Cardiac fibroblast (primary cell): Measurements from ENCODE around the gene B3GALNT2.

Experiments
- DNase-seq, 2 donors: peaks; one replicate each; pipeline versions ENCODE4 v3.0.0 to v3.0.0-alpha.2; 2010; ENCODE audit warnings: low read depth in 2 of 2
- H3K4me3 ChIP-seq, 2 donors: replicated peaks in 1 of 2; 1 replicate in 1 of 2; 2 replicates in 1 of 2; pipeline ENCODE4 v1.5.1; 2011; ENCODE audit warnings: low read depth in 2 of 2, low read length in 2 of 2, mild to moderate bottlenecking in 2 of 2, moderate library complexity in 1 of 2
- TF ChIP-seq, protein P1 (sequence below): IDR thresholded peaks from one replicate; pipeline ENCODE4 v1.5.1; 2011; ENCODE audit warnings: low read depth, mild to moderate bottlenecking, low read length, inconsistent platforms

The B3GALNT2 gene

DNA sequence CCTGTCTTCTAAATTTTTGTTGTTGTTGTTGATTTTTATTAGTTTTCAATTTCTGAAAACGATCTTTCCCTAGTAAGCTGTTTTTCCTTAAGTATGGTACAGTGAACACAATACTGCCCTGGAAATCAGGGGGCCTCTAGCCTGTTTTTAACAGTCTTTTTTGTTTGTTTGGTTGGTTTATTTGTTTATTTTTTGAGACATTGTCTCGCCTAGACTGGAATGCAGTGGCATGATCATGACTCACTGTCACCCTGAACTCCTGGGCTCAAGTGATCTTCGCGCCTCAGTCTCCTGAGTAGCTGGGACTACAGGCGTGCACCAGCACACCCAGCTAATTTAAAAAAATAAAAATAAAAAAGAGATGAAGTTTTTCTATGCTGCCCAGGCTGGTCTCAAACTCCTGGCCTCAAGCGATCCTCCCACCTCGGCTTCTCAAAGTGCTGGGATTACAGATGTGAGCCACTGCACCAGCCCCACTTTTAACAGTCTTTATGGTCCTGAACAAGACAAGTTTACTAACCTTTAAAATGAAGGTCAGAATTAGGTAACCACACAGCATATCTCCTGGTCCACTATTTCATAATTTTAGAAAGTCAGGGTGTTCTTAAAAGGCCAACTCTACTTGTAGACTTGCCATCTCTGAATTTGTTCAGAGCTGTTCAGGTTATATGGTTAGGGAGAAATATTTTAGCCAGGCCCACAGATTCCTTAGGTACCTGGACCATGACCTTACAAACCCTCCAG lies 101.6 kb downstream of the B3GALNT2 start:
- no peak for DNase-seq
- H3K4me3 ChIP-seq, result no peak overlapping the region
- TF ChIP-seq, protein P1, sequence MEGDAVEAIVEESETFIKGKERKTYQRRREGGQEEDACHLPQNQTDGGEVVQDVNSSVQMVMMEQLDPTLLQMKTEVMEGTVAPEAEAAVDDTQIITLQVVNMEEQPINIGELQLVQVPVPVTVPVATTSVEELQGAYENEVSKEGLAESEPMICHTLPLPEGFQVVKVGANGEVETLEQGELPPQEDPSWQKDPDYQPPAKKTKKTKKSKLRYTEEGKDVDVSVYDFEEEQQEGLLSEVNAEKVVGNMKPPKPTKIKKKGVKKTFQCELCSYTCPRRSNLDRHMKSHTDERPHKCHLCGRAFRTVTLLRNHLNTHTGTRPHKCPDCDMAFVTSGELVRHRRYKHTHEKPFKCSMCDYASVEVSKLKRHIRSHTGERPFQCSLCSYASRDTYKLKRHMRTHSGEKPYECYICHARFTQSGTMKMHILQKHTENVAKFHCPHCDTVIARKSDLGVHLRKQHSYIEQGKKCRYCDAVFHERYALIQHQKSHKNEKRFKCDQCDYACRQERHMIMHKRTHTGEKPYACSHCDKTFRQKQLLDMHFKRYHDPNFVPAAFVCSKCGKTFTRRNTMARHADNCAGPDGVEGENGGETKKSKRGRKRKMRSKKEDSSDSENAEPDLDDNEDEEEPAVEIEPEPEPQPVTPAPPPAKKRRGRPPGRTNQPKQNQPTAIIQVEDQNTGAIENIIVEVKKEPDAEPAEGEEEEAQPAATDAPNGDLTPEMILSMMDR, result no peak

DNA sequence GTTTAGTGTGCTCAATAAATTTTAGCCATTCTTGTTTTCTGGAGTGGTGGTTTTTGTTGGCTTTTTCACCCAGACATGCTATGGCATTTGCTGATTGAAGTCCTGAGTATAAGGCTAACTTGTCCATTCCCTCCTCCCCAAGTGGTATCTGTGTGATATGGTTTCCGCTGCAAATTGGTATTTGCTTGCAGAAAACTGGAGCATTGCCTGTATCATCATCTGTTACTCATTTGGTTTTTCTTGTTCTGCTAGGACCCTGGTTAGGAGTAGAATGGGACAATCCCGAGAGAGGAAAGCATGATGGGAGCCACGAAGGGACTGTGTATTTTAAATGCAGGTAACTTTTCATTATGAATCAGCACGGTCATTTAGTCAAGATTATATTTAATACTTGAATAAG lies 103.0 kb downstream of the B3GALNT2 start:
- H3K4me3 ChIP-seq, result no peak overlapping the region
- TF ChIP-seq, protein P1, result no peak
- peak in 1 of 2 donors; percentile 20 for DNase-seq
